GM18520 (cell line): Measurements from ENCODE around the gene GRIN3B.

ENCODE experiments used
- ATAC-seq: cut with Tn5 transposase; IDR thresholded peaks from one replicate; pipeline ENCODE4 v1.9.1; 2021; ENCODE audit not compliant: unreplicated experiment

The GRIN3B gene

GRCh38 chr19:964116-964520 is 36.1 kb upstream of the GRIN3B start:
- no peak for ATAC-seq

- ATAC-seq, result no peak
Measured at GRCh38 chr19:964761-965694, 35.2 kb upstream of the GRIN3B start.

DNA sequence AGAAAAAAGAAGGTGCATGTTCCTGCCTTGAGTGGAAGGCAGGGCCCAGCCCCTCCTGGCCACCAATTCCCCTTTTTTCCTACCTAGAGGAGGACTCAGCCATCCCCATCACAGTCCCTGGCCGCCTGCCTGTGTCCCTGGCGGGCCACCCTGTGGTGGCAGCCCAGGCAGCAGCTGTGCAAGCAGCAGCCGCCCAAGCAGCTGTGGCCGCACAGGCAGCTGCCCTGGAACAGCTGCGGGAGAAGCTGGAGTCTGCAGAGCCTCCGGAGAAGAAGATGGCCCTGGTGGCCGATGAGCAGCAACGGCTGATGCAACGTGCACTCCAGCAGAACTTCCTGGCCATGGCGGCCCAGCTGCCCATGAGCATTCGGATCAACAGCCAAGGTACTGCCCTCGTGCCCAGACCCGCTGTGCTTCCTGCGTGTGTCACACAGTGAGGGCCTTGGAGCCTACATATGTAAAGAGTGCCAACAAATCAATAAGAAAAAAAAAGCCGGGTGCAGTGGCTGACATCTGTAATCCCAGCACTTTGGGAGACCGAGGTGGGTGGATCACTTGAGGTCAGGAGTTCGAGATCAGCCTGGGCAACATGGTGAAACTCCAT is 33.6 kb upstream of the GRIN3B start:
- no peak for ATAC-seq

- ATAC-seq, result no peak
Measured at GRCh38 chr19:970695-971094, 29.5 kb upstream of the GRIN3B start.

DNA sequence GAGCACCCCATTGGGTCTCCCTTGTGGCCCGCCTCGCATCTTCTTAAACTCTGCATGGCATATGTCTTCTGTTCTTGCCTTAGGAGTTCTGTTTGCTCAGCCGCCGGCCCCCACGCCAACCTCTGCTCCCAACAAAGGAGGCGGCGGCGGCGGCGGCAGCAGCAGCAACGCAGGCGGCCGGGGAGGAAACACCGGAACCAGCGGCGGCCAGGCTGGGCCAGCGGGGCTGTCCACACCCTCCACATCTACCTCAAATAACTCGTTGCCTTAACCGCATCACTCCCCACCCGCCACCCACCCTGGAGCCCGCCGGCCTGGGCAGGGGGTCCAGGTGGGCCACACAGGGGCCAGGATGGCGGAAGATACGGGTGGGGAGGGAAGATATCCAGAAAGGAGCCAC is 28.4 kb upstream of the GRIN3B start:
- ATAC-seq, result no peak

DNA sequence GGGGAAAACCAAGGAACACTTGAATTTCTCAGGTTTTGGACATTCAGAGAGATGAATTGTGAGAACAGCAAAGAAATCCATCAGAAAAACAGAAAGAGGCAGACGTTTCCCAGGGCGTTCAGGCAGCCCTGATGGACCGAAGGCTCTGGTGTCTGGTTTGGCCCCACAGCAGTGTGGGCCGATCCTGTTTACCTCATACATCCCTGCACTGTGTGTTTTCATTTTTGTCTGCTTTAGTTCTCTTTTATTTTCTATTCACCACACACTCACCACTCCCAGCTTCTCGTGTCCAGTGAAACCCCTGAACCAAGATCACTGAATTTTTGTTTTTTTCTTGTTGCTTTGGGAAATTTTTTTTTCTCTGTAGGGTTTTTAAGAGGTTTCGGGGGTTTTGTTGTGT is 27.9 kb upstream of the GRIN3B start:
- ATAC-seq, result no peak

DNA sequence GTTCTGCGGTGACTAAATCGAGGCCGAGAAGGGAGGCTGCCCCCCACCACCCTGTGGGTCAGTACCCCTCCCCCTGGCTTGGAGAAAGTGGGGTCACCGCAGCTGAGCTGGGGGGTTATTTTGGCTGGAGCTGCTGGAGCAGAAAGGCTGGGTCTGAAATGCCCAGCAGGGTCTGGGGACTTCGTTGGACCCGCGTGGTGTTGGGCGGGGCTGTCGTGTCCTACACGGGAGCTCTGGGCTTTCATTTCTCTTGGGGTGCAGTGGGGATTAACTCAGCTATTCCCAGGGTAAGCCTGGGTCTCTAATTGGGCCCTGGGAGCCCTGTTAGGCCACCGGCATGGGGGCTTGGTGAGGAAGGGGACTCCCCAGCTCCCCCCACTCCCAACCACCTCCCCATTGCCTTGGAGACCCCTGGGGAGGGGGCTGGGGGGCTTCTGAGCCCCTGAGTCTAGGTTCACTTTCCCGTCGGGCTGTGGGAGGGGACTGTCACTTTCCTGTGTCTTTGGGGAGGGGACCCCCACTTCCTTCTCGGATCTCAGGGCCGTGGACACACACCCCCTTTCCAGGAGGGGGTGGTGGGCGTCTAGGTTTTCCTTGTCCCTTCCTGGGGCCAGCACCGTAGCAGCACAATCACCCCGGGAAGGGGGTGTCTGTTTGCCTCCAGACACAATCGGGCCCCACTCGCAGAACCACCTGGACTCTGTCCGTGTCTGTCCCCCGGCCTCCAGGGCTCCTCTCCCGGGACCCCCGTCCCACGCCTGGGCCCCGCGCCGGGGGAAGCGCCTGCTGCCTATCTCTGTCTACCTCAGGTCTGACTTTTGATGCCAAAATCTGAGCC is 26.3 kb upstream of the GRIN3B start:
- no peak for ATAC-seq

DNA sequence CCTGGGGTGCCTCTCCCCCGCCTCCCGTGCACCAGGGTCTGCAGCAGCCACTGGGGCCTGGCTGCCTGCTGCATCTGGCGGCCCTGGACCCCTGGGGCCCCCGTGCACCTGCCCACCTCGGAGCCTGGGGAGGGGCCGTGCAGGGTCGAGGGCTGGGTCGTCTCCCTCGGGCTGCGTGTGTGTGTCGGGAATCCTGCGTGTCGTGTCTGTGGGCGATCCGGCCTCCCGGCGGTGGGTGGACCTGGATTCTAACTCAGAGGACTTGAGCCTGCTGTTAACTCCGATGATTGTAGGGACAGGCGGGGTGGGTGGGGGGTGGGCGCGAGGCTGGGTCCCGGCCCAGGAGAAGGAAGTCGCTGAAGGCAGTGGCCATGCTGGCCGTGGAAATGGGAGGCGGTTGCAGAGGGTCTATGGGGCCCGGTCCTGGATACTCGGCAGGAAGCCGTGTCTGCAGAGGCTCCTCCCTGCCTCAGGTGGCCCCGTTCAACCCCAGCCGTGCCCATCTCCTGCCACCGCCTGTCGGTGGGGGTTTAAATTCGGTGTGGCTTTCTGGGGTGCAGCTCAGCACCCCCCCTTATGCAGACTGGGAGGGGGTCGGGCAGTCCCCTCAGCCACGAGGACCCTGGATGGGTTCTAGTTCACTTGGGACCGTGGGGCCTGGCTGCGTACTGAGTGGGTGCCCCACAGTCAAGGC is 25.5 kb upstream of the GRIN3B start:
- no peak for ATAC-seq

DNA sequence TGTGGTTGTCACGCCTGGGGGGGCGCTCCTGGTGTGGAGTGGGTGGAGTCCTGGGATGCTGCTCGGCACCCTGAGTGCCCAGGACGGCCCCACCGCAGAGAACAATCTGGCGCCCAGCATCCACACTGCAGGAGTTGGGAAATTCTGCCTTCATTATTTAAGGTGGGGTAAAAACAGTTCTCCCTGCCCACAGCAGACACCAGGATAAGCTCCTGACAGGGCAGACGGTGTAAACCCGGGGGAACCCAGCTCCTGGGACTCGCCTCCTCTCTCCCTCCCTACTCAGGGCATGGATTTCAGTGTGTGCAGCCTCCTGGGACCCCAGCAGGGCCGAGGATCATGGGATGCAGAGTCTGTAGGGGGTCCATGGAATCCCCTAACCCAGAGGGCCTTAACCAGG is 23.7 kb upstream of the GRIN3B start:
- ATAC-seq, result no peak

- no peak for ATAC-seq
Measured at GRCh38 chr19:977058-977464, 23.2 kb upstream of the GRIN3B start.

DNA sequence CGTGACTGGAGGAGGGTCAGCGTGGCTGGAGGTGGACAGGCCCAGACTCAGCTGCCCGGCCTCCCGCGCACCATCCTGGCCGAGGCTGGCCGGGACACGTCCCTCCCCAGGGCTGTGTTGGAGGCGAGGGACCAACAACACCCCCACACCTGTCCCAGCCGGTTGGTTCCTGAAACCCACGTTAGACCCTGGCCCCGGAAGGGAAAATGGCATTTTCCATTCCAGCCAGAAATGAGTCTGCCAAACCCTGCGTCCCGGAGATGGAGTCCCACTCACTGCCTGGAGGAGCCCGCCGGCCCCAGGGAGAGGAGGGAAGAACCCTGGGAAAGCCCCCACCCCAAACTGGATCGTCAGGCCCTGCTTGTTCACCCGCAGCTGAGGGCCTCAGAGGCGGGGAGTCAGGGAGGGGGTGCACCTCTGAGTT is 20.9 kb upstream of the GRIN3B start:
- no peak for ATAC-seq

DNA sequence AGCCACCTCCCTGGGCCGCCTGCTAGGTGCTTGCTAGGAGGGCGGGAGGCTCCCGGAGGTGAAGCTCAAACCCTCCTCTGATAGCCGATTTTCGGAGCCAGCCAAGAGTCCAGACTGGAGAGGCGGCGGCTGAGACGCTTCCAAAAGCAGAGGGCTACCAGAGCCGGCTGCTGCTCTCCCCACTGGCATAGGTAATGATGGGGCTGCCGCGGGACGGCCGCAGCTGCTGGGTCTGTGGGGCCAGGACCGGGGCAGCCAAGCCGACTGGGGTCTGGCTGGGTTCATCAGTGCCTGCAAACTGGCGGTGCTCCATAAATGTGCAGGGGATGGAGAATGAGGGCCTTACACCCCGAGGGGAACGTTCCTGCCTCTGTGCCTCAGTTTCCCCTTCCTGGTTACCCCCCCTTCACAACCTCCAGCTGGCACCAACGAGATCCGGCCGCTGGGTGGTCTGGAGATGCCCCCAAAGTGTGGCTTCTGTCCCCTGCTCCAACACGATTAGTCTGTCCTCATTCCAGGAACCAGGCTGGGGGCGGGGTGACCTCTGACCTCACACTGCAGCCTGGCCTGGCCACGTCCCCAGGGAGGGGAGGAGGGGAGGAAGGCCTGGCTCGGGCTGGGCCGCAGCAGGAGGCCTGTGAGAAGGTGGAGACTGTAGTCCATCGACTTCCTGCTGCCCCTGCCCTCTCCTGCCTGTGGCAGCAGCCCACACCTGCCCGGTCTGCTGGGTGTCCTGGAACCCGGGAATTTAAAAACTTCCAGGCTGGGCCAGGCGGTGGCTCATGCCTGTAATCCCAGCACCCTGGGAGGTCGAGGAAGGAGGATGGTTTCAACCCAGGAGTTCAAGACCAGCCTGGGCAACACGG is 19.9 kb upstream of the GRIN3B start:
- ATAC-seq, result no peak

DNA sequence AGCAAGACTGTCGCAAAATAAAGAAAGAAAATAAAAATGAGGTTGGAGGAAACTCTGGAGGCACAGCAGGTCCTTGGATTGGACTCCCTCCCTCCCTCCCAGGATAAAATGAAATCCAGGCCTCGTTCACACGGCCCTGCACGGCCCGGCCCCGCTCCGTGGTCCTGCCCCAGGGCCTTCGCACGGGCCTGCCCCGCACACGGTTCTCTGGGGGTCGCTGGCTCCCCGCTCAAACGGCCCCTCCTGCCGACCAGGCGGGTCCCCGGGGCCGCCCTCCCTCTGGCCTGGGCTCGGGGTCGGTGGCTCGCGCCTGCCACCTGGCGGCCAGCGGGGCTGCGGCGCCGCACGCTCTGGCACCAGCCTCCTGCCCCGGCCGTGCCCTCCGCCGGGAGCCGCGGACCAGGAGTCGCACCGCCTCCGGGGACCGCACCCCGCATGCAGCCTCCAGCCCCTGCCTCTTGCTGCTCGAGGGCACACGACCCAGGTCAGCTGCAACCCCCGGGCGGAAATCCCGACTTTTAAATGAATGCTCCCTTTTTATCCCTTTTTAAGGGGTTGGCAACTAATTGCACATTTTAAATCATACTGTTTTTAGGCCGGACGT is 17.6 kb upstream of the GRIN3B start:
- ATAC-seq, result peak; percentile 62

DNA sequence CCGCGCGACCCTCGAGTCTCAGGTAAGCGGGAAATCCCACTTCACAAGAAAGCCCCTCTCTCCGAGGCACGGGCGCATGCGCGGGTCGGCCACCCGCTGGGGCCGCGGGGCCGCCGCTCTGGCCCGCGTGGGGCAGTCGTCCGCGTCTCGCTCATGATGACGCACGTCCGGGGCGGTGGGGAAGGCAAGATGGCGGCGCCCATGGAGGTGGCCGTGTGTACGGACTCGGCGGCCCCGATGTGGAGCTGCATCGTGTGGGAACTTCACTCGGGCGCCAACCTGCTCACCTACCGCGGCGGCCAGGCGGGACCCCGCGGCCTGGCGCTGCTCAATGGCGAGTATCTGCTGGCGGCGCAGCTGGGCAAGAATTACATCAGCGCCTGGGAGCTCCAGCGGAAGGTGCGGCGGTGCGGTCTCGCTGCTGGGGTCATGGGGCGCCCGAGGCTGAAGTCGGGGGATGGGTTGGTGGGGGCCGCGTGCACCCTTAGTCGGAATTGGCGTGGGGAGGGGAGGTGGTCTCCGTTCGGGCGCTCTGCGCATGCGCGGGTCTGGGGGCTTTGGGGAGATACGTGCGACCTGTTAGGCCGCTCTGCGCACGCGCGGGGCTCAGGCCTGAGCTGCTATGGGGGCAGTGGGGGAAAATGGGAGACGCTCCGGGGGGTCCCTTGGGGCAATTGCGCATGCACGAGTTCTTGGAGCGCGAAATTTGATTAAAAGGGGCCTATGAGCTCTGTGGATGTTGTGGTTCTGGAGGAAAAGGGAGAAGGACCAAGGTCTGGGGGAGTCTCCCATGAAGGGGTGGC is 15.9 kb upstream of the GRIN3B start, which contains the start of gene WDR18:
Gene WDR18 (plus strand): TSS at position 181 of the 803 bp plus-strand sequence. CDS start 9 bp downstream, at position 190.
- peak; percentile 63 for ATAC-seq

DNA sequence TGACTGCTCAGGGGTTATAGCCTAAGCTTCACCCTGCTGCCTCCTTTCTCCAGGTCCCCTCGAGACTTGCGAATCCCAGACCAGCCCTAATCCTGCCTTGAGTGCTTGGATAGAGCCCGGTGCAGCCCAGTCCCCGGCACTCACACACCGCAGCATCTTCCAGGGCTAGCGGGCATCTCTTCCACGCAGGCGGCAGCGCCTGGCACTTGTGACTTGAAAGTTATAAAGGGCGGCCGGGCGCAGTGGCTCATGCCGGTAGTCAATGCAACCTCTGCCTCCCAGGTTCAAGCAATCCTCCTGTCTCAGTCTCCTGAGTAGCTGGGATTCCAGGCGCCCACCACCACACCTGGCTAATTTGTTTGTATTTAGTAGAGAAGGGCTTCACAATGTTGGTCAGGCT is 14.1 kb upstream of the GRIN3B start:
- no peak for ATAC-seq

DNA sequence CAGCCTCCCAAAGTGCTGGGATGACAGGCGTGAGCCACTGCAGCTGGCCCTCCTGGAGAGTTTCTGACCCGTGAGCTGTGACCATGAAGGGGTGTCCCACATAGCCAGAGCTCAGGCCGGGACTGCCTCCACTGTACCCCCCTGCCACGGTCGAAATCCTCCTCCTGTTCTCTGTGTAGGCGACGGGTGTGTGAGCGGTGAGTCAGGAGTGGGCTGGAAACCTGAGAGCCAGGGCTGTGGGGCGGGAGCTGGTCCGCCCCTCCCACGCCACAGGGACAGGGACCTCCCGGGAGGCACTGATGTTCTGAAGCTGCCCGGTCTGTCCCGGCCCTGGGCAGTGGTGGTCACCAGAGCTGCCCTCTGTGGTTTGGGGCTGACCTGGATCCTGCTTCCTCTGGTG is 12.1 kb upstream of the GRIN3B start:
- no peak for ATAC-seq

DNA sequence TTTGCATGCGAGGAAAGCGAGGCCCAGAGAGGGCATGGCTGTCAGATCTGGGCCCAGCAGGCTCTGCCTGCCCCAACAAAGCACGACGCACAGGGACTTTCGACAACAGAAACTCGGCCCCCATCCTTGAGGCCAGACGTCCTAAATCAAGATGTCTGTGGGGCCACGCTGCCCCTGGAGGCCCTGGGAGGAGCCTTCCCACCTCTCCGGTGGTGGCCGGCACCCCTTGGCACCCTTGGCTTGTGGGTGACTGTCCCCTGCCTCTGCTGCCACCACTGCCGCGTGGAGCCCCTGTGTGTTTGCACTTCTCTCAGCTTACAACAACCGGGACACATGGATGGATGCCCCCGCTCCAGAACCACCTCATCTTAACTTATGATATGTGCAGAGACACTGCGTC is 11.7 kb upstream of the GRIN3B start:
- no peak for ATAC-seq

DNA sequence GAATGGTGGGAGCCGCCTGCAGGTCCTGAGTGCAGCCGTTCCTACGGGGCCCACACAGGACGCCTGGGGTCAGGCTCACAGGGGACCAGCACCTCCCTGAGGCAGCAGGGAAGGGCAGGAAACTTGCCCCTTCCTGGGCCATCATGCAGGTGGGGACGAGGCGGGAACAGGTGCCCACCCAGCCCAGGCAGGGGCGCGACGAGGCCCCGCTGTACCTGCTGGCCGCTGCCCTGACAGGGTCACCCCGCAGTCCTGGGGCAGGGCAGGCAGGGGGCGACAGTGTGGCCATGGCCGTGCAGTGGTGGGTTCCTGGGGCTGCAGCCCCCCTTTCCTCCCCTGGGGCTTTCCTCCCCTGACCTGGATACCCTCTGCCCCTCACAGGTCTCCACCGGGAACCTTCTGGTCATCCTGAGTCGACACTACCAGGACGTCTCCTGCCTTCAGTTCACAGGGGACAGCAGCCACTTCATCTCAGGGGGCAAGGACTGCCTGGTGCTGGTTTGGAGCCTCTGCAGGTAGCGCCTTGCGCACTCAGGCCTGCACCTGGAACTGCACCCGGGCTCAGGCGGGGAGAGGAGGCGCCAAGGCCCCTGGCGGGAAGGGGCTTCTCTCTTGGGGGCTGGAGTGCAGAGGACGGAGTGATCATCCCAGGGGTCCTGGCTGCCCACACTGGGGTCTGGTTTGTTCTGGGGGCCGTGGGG is 10.7 kb upstream of the GRIN3B start:
- no peak for ATAC-seq
